T47D (cell line): Measurements from ENCODE around the gene ADPGK.

Source experiments
- DNase-seq, 2 experiments: peaks; one replicate each; pipeline versions ENCODE4 v3.0.0 to v3.0.0-alpha.2; 2011 to 2012; ENCODE audit warnings: low read depth in 1 of 2, low spot score in 1 of 2
- JUND ChIP-seq: IDR thresholded peaks from 2 replicates; pipeline ENCODE4 v1.6.1; 2012; ENCODE audit warnings: low read depth
- in situ Hi-C: cut with HindIII; loops from 2 replicates; pipeline ENCODE4 v1.10.0; 2016; ENCODE audit warnings: low sequenced_read_pairs, low pct_unique_long_range_greater_than_20kb

The ADPGK gene

GRCh38 chr15:72785432-72785831, 1.9 kb upstream of the ADPGK start:
- no peak for TF ChIP-seq JUND
- in situ Hi-C loops: no loop called here
- DNase-seq: no peak

- in situ Hi-C loops: no loop called here
These were observed 908 bp upstream of the ADPGK start for GRCh38 chr15:72784456-72784876.

GRCh38 chr15:72783004-72783639, 436 bp downstream of the ADPGK start:
- peak in 1 of 2 experiments; percentile 28 for DNase-seq
- TF ChIP-seq JUND: no peak
- in situ Hi-C loops: no loop called here

More at GRCh38 chr15:72784456-72784876, 908 bp upstream of the ADPGK start:
- no peak for TF ChIP-seq JUND
- DNase-seq: peak in 1 of 2 experiments; percentile 33

- no peak for TF ChIP-seq JUND
- in situ Hi-C loops: no loop called here
- no peak for DNase-seq
These were observed 1.1 kb downstream of the ADPGK start for GRCh38 chr15:72782274-72783003.

GRCh38 chr15:72781631-72782030, 1.9 kb downstream of the ADPGK start:
- no peak for DNase-seq
- in situ Hi-C loops: no loop called here
- no peak for TF ChIP-seq JUND

- in situ Hi-C loops: no loop called here
These were observed 4.8 kb downstream of the ADPGK start for GRCh38 chr15:72778796-72779195.

GRCh38 chr15:72774696-72775383, 8.7 kb downstream of the ADPGK start:
- in situ Hi-C loops: no loop called here
- TF ChIP-seq JUND: no peak
- no peak for DNase-seq

More at GRCh38 chr15:72778796-72779195, 4.8 kb downstream of the ADPGK start:
- no peak for TF ChIP-seq JUND
- DNase-seq: no peak

- no peak for DNase-seq
- in situ Hi-C loops: no loop called here
- no peak for TF ChIP-seq JUND
These were observed 12.2 kb downstream of the ADPGK start for GRCh38 chr15:72771329-72771725.

- DNase-seq: no peak
- TF ChIP-seq JUND: no peak
- in situ Hi-C loops: no loop called here
These were observed 12.8 kb downstream of the ADPGK start for GRCh38 chr15:72770673-72771328.

- no peak for TF ChIP-seq JUND
- DNase-seq: no peak
- in situ Hi-C loops: no loop called here
These were observed 16.8 kb downstream of the ADPGK start for GRCh38 chr15:72766780-72767179.

- no peak for TF ChIP-seq JUND
- DNase-seq: no peak
- in situ Hi-C loops: no loop called here
These were observed 17.5 kb downstream of the ADPGK start for GRCh38 chr15:72766025-72766424.

- TF ChIP-seq JUND: no peak
- in situ Hi-C loops: no loop called here
- no peak for DNase-seq
These were observed 18.9 kb downstream of the ADPGK start for GRCh38 chr15:72764656-72765055.
